ENCODE results near the gene PGC.

PGC gene

DNA sequence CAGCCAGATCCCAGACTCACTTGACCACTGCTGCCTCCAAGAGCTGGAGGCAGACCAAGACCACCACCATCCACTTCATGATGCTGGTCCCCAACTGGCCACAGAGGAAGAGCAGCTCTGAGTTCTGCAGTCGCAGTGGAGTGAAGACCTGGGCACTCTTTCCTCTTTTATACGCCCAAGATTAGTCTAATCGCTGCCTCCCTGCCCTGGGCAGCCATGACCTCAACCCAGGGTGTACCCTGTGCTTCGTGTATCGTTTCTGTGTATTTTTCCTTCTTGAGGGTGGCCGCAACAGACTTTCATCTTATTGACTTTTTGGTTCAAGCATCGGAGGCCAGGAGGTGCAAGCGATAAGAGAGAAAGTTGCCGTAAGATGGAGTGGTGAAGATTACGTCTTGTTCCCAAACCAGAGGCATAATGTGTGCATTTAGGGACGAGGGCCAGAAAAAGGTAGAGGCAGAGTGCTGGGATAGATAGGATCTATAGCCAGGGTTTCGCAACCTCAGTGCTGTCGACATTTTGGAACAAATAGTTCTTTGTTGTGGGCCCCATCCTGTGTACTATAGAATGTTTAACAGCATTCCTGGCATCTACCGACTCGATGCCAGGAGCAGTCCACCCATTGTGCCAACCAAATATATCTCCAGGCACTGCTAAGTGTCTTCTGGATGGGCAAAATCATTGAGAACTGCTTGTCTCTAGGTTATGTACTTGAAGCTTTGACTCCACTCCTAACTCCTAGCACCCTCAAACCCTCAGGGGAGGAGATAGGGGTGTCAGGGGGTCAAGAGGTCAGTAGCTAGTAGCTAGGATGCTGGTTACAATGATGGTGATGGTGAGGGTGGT lies at the start of gene PGC:
PGC (minus strand) TSS at position 142 of the 846 bp plus-strand sequence; CDS start at position 79, 63 bp downstream.
- in situ Hi-C loops (cut with HindIII; ENCODE audit: low sequenced_read_pairs) = no loop called here

DNA sequence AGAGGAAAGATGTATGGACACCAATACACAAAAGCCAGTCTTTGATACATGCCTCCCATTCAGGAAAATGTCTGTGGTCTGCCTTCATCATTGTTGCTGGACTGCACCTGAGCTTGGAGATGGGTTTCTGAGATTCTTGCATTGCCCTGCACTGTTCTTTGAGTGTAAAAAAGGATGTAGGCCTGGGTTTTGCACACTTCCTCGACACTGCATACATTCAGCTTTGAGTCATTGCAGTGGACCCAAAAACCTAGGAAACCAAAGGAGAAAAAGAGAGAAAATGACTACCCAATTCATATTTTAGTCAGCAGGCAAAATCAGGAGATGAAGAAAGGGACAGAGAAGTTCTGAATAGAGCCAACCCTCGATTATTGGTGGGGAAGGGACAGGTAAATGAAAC lies 49.3 kb upstream of the PGC start:
- in situ Hi-C loops (cut with HindIII; ENCODE audit: low sequenced_read_pairs) = loop anchor here (25.0 kb wide), 2 partner anchors 141 to 241 kb away; partner anchors contain the start of gene CCND3

DNA sequence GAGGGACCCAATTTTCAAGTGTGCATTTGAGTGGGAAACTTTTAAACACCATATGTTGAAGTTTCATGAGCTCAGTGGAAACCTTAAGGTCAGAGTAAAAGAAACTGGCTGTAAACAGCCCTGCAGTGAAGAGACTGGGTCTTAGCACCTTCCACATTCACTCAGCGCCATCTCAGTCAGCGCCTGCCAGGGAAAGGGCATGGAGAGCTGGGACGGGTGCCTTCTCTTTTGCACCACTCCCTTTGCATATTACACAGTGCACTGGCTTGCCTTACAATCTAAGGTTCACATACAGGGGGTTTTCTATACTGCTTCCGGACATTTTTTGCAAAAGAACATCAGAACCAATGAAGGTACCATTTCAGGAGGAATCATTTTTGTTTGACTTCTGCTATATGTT lies 44.8 kb upstream of the PGC start:
- in situ Hi-C loops (cut with HindIII; ENCODE audit: low sequenced_read_pairs) = loop anchor here (5.0 to 25.0 kb wide), 4 partner anchors 40 to 245 kb away; partner anchors contain the start of gene CCND3

DNA sequence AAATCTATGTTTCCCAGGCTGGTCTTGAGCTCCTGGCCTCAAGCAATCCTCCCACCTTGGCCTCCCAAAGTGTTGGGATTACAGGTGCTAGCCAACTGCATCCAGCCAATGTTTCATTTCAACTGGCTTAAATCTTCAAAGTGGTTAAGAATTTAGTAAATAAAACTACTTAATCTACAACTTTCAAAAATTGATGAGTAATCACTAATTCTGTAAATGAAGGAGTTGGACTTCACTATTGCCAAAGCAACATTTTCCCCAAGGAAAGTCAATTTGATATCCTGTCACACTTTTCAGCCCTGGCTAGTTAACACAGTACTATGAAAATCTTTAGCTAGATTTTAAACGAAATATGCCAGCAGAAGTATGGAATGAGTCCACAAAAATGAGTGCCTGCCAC lies 44.1 kb upstream of the PGC start:
- in situ Hi-C loops (cut with HindIII; ENCODE audit: low sequenced_read_pairs) = loop anchor here (5.0 to 25.0 kb wide), 4 partner anchors 41 to 246 kb away; partner anchors contain the start of gene CCND3

DNA sequence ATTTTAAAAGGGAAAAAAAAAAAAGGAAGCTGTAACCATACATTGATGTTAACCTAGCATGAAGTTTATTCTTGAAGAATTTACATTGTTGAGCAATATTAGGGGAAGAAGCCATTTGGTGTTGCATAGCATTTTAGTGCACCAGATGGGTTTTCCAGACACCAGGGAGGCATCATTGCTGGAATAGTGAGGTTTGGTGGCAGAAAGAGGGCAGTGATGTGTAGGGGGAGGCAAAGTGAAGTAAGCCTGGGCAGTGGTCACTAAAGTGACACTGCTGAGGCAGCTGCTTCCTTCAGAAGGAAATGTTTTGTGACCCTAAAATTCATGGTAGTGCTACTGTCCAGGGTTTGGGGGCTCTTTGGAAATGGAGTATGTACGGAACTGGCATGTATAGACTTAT lies 42.8 kb upstream of the PGC start:
- in situ Hi-C loops (cut with HindIII; ENCODE audit: low sequenced_read_pairs) = loop anchor here (5.0 to 25.0 kb wide), 4 partner anchors 42 to 247 kb away; partner anchors contain the start of gene CCND3

DNA sequence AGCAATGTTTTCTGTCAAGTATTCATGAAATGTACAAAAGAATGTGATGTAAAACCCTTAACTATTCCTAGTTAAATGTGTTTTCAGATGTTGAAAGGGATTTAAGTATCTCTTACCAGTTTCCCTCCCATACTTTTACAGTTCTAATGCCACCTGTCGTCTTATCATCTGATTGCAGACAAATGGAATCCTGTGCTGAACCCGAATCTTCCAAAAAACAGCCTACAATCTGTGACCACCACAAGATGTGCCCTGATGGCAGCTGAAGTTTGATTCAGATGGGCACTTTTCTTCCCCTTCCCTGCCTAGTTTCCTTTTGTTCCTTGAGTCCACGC lies 42.2 kb upstream of the PGC start:
- in situ Hi-C loops (cut with HindIII; ENCODE audit: low sequenced_read_pairs) = loop anchor here (5.0 to 25.0 kb wide), 4 partner anchors 72 to 248 kb away; partner anchors contain the start of gene CCND3

DNA sequence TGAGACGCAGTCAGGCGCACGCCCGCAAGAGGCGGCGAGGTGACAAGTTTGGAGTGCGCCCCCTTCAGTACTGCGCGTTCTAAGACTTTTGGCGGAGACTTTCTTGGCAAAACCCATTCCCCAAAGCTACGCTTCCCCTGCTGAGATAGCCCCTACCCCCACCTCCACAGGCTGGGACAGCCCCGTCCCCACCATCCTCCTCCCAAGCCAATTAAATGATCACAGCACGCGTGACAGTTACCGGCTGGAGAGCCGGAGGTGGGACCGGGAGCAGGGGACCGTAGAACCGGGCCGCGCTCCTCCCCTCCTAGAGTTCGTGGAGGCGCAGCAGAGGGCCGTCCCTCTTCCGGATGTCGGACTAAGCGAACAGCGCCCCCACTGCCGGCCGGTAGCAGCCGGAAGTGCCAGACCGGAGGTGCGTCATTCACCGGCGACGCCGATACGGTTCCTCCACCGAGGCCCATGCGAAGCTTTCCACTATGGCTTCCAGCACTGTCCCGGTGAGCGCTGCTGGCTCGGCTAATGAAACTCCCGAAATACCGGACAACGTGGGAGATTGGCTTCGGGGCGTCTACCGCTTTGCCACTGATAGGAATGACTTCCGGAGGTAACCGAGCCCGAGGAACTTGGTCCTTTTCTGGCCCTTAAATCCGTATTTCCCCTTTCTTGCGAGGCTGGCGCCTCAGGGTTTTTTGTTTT lies 40.2 kb upstream of the PGC start, which contains the start of gene TOMM6:
TOMM6 (plus strand) TSS at position 476 of the 699 bp plus-strand sequence; CDS start at position 480, 4 bp downstream.
- in situ Hi-C loops (cut with HindIII; ENCODE audit: low sequenced_read_pairs) = loop anchor here (5.0 to 25.0 kb wide), 4 partner anchors 70 to 250 kb away; partner anchors contain the start of gene CCND3

DNA sequence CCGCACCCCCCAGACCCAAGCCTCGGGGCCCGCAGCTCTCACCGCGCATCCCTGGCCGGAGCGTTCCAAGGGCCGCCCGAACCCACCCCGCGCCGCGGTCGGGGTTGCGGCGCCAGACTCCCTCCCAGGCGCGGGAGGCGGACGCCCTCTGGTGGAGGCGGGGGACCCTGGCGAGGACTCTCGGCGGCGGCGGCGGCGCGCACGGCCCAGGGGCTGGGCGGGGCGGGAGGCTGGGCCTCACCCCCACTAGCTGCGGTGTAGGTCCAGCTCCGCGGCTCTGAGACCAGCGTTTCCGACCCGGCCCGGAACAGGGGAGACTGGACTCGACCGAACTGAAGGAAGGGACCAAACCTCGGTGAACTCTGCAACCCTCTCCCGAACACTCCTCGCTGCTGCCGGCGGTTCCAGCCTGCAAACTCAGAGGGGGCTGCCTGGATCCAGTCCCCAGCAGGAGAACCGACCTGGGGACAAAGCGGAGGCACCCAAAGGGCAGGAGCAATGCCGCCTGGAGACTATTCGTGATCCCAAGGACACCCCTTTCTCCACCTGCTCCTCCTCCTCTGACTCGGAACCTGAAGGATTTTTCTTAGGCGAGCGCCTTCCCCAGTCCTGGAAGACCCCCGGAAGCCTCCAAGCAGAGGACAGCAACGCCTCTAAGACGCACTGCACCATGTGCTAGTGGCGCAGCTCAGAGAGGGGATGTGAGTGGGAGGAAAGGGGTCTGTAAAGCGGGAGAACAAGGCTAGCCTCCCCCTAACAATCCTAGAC lies 39.4 kb upstream of the PGC start:
- in situ Hi-C loops (cut with HindIII; ENCODE audit: low sequenced_read_pairs) = loop anchor here (5.0 to 25.0 kb wide), 4 partner anchors 69 to 251 kb away; partner anchors contain the start of gene CCND3

DNA sequence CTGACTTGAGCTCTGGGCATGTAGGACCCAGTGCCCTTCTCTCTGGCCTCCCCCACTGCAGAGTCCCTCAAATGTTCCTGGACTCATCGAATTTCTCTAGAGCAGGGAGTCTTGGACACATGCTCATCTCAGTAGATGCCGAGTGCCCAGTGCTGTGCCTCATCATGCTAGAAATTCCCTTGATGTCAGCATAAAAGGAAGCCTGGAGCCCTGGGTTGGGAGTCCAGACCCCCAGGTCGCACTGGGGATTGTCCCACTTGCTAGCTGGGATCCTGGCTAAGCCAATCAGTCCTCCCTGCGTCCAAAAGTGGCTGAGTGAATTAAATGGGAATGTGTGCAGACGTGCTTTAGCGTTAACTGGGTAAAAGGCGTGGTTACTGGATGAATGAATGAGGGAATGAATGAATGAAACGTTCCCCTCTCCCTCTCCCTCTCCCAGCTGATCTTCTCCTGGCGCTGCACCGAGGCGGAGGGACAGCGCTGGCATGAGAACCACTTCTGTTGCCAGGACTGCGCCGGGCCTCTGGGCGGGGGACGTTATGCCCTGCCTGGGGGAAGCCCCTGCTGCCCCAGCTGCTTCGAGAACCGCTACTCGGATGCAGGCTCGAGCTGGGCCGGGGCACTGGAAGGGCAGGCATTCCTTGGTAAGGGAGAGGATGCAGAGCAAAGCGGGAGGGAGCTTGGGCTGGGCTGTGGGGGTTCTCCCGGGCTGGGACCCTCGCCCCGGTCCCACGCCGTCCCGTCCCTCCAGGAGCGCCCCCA lies 38.7 kb upstream of the PGC start:
- in situ Hi-C loops (cut with HindIII; ENCODE audit: low sequenced_read_pairs) = loop anchor here (5.0 to 25.0 kb wide), 4 partner anchors 69 to 251 kb away; partner anchors contain the start of gene CCND3

DNA sequence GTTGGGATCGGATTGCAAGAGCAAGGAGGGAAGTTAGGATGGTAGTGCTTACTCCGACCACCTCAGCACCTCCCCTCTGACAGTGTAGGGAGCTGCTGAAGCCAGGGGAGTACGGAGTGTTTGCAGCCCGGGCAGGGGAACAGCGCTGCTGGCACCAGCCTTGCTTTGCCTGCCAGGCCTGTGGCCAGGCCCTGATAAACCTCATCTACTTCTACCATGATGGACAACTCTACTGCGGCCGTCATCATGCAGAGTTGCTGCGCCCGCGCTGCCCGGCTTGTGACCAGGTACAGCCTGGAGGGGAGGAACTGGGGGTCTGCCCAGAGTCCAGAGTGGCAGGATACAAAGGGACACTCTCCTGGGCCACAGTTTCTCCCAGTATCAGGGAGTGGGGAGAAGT lies 38.1 kb upstream of the PGC start:
- in situ Hi-C loops (cut with HindIII; ENCODE audit: low sequenced_read_pairs) = loop anchor here (5.0 to 25.0 kb wide), 4 partner anchors 68 to 252 kb away; partner anchors contain the start of gene CCND3

DNA sequence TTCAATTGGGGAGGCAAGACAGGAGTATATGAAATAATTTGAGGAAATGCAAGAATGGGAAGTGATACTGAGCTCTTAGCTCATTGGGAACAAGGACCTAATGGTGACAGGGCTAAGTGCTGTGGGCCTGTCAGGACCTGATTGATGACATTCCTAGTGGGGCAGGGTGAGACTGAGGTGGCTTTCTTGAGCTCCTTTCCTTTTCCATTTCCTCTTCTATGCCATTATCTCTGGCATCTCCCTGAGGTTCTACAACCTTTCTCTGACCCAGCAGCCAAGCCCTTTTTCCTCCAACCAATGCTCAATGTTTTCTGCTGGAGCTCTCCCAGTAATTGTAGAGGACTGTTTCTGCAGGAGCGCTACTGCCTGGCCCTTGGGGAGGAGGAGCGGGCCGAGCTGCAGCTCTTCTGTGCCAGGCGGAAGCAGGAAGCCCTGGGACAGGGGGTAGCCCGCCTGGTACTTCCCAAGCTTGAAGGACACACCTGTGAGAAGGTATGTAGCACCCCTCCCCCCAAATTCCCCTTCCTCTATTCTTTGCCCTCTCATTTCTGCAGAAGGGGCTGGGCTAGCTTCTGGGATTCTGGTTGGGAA lies 37.5 kb upstream of the PGC start:
- in situ Hi-C loops (cut with HindIII; ENCODE audit: low sequenced_read_pairs) = loop anchor here (5.0 to 25.0 kb wide), 4 partner anchors 67 to 253 kb away; partner anchors contain the start of gene CCND3

DNA sequence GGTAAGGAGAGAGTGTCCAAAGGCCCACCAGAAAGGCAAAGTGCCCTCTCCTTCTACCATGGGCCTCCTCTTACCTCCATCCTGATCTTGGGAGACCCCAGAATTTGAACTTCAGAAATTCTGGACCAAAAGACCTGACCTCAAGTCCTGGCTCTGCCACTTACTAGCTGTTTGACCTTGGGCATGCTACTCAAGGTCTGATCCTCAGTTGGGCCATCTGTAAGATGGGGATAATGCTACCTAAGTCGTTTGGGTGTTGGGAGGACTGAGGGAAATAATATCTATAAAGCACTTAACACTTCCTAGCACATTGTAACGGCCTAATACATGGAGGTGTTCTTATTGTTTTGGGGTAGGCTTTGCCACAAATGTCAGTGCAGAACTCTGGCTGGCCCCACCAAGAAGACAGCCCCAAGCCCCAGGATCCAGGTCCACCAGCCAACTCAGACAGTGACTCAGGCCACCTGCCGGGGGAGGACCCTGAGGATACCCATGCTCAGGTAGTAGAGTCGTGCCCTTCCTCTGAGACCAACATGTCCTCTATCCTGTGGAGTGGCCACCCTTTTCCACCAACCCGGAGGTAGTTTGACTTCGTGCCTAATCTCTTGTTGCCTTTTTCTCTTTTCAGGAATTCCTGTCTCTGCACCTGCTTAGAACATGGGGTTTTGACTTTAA lies 36.0 kb upstream of the PGC start:
- in situ Hi-C loops (cut with HindIII; ENCODE audit: low sequenced_read_pairs) = loop anchor here (10.0 to 25.0 kb wide), 3 partner anchors 88 to 254 kb away; partner anchors contain the start of gene CCND3

DNA sequence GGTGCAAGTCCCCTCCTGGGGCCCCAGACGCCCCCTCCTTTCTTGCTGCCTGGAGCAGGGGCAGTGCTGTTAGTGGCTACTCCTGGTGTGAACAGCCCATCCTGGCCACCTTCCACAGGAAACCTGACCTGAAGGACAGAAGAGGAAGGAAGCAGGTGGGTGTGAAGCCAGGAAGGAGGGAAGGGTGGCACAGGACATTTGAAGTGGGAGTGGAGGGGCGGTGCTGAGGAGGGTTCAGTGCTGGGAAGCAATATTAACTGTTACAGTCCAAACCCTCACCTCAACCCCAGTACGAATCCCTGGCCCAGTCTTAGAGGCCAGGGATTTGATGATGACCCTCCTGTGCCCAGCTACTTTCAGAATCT lies 34.2 kb upstream of the PGC start:
- in situ Hi-C loops (cut with HindIII; ENCODE audit: low sequenced_read_pairs) = loop anchor here (10.0 to 25.0 kb wide), 3 partner anchors 87 to 256 kb away; partner anchors contain the start of gene CCND3

DNA sequence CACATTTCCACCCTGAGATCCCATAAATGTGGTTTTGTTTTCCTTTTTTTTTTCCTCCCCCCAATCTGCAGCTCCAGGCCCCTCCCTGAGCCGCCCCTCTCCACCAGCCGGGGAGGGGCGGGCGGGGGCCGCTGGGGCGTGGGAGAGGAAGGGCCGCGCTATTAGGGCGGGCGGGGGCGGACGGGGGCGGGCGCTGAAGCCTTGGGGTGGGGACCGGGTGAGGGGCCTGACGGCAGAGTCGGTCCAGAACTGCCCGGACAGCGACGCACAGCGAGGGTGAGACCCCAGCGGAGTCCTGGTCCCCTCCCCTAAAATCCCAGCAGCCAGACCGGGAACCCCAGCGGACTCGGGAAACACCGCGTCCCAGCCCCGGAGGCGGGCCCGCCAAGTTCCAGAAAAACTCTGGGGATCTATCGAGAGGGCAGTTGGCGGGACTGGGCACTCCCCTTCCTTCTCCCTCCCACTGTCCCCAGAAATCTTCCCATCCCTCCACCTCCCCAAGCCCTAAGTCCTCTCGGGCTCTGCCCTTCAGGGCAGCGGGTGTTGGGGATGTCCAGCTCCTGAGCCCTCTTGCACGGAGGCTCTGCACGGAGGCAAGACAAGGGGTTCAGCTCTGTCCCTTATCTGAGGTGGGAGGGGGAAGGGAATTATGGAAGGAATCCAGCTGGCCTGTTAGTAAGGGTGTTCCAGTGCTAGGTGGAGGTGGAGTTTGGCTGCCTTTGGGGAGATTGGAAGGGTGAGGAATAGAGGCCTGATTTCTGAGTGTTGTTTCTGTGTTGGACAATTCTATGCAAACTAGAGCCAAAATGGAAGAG lies 33.6 kb upstream of the PGC start, which contains the start of gene PRICKLE4:
PRICKLE4 (plus strand) TSS at position 232 of the 815 bp plus-strand sequence. CDS start 2,692 bp downstream, outside the sequence.
- in situ Hi-C loops (cut with HindIII; ENCODE audit: low sequenced_read_pairs) = loop anchor here (10.0 to 25.0 kb wide), 3 partner anchors 86 to 257 kb away; partner anchors contain the start of gene CCND3

DNA sequence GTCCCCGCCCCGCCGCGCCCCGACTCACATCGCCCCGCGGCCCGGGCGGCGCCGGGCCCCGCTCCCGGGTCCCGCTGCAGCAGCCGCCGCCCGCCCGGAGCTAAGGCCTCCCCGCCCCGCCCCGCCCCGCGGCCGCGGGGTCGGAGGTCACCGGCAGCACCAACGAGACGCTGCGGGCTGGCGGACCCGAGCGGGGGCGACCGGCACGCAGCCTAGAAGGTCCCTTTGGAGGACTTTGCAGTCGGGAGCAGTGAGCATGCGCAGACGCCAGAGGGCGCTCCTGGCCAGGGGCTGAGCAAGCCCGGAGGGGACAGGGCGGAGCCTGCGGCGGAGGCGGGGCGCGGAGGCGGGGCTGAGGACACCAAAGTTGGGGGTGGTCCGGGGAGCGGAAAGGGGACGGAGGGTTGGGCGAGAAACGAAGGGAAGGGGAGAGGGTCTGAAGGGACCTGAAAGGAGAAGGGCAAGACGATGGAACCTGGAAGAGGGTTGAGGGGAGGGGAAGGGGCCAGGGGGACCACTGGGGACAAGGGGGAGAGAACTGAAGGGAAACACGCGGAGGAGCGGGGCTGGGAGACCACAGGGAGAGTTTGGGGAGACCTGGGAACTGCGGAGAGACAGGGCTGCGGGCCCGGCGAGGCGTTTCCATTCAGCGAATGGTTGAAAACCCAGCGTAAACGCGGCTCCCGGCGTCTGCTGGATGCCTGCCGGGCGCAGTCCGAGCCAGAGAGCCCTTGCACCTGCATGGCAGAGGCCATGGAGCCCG lies 32.8 kb upstream of the PGC start, which contains the start of gene FRS3:
FRS3 (minus strand) TSS at position 113 of the 763 bp plus-strand sequence. CDS start 2,913 bp downstream, outside the sequence.
- in situ Hi-C loops (cut with HindIII; ENCODE audit: low sequenced_read_pairs) = loop anchor here (10.0 to 25.0 kb wide), 3 partner anchors 85 to 257 kb away; partner anchors contain the start of gene CCND3

DNA sequence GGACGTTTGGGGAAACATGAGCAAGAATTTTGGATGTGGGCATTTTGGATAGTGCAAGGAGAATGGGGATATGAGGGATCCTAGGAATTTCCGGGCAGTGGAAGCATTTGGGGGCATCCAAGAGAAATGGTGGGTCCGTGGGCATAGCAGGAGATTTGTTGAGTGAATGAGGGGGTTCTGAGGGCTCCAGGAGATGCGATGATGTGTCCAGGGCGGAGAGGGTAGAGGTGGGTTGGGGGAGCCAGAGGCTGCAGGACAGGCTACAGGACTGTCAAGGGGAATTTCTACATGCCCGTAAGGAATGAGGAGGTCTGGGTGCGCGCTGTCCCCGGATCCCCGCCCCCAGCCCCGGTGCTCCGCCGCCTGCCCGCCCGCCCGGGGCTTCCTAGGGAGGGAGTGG lies 32.1 kb upstream of the PGC start:
- in situ Hi-C loops (cut with HindIII; ENCODE audit: low sequenced_read_pairs) = loop anchor here (25.0 kb wide), 2 partner anchors 158 to 258 kb away; partner anchors contain the start of gene CCND3
